Neural progenitor cell (in vitro differentiated cells): ENCODE measurements around the gene SPATA31C1.

ENCODE experiments used
- CTCF ChIP-seq: fragments of 200-600 bp; sonication (generic); IDR thresholded peaks from 2 replicates; pipeline ENCODE4 v1.5.1; 2017; ENCODE audit warnings: antibody characterized with exemption, mild to moderate bottlenecking
- EZH2 ChIP-seq: fragments of 200-600 bp; sonication (generic); IDR thresholded peaks from 2 replicates; pipeline ENCODE4 v1.6.1; 2017; ENCODE audit warnings: antibody characterized with exemption, mild to moderate bottlenecking, moderate library complexity

DNA sequence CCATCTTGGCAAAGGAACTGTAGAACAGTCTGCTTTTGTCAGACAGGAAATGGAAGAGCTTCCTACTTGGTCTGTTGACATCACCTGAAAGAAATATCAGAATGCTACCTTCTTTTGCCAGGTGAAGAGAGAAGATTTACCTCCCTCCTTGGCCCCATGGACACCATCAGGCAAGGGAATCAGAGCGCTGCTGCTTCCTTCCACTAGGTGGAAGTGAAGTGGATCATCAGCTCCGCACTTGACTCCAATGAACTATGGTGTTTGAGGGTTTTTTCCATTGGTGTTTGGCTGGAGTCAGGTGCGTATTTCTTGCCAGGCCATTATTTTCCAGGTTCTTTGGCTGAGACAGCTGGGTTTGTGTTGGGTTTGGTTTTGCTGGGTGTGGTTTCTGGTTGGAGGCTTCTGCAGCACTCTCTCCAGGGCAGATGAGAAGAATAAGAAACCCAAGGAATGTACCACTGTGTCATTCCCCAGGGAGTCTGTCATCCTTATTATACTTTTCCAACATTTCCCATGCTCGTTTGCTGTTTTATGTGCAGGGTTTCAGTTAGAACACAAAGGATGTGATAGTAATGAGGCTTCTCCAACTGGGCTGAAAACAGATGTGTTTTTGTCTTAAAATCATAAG is 22.6 kb upstream of the SPATA31C1 start:
- TF ChIP-seq EZH2 (no peak), CTCF (peak; percentile 25)
